HG03565 (cell line): ENCODE results near the gene KRT86.

Experiments
- ATAC-seq: cut with Tn5 transposase; IDR thresholded peaks from one replicate; pipeline ENCODE4 v1.9.1; 2021; ENCODE audit warnings: mild to moderate bottlenecking, moderate library complexity; ENCODE audit not compliant: unreplicated experiment

Gene KRT86

DNA sequence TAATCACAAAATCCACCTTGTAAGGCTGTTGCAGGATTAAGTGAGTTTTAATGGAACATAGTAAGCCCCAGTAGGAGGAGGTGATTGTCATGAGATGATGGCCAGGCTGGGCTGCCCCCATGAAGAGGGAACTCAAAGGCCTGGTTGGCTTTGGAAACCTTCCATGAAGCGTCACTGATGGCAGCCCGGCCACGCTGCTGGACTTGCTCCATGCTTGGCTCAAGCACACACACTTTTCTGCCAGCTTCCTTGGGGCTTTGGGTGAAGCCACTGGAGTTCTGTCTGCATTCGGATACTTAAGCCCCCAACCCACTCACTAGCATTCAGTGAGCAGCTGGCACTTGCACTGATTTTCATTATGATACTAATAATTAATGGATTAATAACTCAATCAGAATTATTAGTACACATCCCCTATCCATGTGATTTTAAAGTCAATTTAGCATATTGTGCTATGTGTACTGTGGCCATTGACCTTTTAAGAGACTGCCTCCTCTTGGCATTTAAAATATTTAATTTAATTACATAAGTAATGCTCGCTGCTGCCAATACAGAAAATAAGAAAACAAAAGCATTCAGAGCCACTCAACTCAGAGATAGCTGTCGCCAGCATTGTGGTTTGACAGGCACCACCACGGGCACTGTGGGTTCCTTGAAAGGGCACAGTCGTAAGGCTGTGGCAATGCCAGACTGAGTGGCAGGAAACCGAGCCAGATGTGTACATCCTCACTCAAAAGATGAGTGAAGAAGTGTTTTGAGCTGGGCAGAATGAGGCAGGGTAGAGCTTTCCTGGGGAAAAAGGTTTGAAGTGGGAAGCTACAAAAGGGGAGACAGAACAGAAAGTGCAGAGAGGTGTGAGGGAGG, 77.0 kb downstream of the KRT86 start:
- ATAC-seq = no peak

DNA sequence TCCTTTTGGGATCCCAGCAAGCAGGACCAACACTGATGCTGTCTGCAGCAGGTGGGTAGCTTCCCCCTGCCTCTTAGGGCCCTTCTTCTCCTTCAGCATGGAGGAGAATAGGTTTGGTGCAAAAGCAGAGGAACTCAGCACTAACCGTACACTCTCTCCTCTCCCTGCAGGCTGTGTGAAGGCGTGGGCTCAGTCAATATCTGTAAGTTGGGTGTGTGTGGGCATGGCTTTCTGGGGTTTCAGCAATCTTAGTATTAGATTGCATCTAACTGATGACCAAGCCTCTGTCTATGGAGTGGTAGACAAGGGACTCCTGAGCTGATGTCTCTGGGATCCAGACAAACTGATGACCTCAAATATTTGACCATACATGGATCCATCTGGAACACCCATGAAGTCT, 78.5 kb downstream of the KRT86 start:
- ATAC-seq = no peak

DNA sequence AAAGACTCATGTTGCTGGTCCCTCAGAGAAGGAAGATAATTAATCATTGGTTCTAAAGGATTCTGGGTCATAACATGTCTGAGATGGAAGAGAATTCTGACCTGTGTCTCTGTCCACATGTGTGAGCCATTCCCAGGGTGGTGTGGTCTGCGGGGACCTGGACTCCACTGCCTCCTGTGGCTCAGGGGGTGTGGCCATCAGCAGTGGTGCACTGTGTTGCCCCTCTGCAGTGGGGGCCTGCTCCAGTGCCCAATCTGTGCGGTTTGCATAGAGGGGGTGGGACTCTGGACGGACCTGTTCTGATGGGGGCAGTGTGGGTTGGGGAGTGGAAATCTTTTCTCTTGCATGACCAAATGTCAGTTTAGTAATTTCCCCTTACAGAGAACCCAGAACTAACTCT, 79.3 kb downstream of the KRT86 start:
- no peak for ATAC-seq

DNA sequence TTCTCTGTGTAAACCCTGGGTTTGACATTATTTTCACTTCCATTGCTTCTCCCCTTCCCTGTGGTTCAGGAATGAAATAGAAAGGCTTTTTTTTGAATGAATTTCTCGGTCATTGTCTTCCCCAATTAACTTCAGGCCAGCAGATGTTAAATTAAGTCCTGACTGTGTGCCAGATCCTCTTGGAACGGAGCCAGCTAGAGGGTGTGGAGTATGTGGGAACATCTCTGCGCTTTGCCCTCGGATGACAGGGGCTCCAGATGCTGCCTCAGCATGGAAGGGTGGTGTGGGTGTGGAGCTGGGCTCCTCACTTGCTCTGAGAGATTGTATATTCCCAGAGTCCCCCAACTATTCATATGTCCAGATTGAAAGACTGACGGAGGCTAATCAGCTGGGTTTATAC, 79.8 kb downstream of the KRT86 start:
- ATAC-seq = no peak

DNA sequence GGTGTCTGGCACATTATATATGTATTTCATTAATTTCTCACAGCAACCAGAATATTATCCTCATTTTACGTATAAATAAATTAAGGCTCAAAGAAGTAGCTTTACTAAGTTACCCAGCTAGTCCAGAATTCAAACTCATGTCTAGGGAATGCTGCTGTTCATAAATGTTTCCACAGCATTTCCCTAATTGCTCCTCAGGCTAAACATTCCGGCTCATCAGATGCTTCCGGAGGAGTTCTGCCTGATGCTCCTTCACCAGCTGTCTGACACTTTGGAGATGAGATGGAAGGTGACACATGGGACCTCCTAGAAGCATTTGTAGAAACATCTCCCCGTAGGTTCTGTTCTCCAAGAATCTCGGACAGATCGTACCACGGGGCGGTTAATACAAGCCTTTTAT, 80.7 kb downstream of the KRT86 start:
- no peak for ATAC-seq

DNA sequence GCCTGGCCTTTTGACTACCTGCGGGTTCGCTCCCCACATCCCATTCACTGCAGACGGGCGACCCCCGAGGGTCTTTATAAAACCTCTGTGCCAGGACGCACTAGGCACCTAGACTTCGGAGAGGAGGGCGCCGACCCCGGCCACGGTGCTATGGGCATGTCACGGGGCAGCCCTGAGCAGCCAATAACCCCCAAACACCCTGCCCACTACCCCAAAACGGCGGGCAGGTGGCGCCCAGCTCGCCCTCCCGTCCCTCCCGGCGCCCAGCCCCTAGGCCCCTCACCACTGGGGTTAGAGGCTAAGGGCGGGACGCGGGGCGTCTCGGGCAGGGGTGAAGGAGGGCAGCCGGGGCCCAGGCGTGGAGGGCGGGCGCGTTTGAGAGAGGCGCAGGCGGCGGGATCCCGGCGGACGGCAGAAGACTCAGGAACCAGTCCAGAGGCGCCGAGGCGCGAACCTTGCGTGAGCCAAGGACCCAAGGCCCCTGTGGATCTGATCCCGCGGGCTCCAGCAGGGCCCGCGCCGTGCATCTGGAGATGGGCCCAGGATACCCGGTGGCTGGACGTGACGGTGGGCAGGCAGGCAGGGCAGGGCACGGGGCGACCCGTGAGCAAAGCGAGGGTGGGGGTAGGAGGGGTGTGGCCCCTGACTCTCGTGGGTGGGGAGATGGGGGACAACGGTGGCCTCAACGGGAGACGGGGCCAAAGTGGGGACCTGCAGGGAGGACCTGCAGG, 81.8 kb downstream of the KRT86 start:
- ATAC-seq = no peak

DNA sequence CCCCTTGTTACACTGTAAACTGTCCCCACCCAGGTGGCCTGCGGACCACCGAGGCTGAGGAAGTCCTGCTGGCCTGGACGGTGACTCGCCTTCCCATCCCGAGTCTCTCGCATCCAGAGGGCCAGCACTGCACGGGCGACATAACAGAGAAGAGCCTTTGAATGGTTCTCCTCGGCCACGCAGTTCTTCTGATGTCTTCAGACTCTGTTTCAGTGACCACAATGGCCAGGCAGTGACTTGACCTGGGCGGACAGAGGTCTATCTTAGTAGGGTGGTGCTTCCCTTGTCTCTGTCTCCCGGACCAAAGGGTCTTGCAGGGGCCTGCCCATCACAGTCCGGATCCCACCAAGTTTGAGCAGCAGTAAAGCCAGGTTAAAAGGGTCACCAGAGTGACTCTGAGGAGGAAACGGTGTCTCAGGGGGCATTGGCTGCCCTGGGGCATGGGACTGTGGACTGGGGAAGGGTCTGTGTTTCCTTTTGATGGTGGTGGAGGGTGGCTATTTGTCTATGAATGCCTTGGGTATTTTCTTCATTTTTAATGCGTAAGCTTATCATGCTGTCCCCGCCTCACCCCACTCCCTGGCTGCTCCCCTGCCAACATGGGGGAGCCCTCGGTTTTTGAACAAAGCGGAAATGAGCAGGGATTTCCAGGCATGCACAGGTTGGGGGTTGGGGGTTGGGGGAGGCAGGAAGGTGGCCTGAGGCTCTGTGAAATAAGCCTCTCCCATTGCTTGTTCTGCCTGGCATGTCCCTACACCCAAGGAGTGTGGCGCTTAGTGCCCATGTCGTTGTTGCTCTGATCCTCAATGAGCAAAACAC, 82.5 kb downstream of the KRT86 start:
- ATAC-seq = no peak
